GM23248 (cell line): ENCODE results near the gene NRG4. TPM values are rescaled to one million over a fixed set of nuclear protein-coding genes. Genes with fewer than 3 reads are reported as not detected.
"Not testable (repeated sequence)": the region's sequence is repeated elsewhere in the genome, so short reads cannot be mapped to it uniquely, and the experiment has no call there.

Experiments used
- DNase-seq: peaks from one replicate; pipeline ENCODE4 v3.0.0-alpha.2; 2015
- H2AFZ ChIP-seq: fragments of 200-600 bp; sonication (generic); 2 replicates; pipeline ENCODE4 v1.6.1; 2016; ENCODE audit warnings: antibody characterized with exemption
- H3F3A ChIP-seq: fragments of 200-600 bp; sonication (generic); 2 replicates; pipeline ENCODE4 v1.6.1; 2016; ENCODE audit warnings: mild to moderate bottlenecking, antibody characterized with exemption, mixed run types; ENCODE audit not compliant: insufficient read depth
- H3K27ac ChIP-seq: fragments of 200-600 bp; sonication (generic); 2 replicates; pipeline ENCODE4 v1.5.1; 2016; ENCODE audit warnings: mild to moderate bottlenecking
- H3K27me3 ChIP-seq: fragments of 200-600 bp; sonication (generic); replicated peaks from 2 replicates; pipeline ENCODE4 v1.6.1; 2016; ENCODE audit warnings: mild to moderate bottlenecking; ENCODE audit not compliant: insufficient read depth
- H3K36me3 ChIP-seq: fragments of 200-600 bp; sonication (generic); 2 replicates; pipeline ENCODE4 v1.6.1; 2016; ENCODE audit warnings: low read depth, mild to moderate bottlenecking
- H3K4me1 ChIP-seq: fragments of 200-600 bp; sonication (generic); 2 replicates; pipeline ENCODE4 v1.6.1; 2016; ENCODE audit warnings: mild to moderate bottlenecking; ENCODE audit not compliant: insufficient read depth
- H3K4me2 ChIP-seq: fragments of 200-600 bp; sonication (generic); one replicate; pipeline ENCODE4 v1.6.1; 2016; ENCODE audit warnings: mild to moderate bottlenecking; ENCODE audit not compliant: unreplicated experiment
- H3K4me3 ChIP-seq: fragments of 200-600 bp; sonication (generic); 2 replicates; pipeline ENCODE4 v1.5.1; 2016; ENCODE audit warnings: mild to moderate bottlenecking
- H3K79me2 ChIP-seq: fragments of 200-600 bp; sonication (generic); 2 replicates; pipeline ENCODE4 v1.6.1; 2016; ENCODE audit warnings: mild to moderate bottlenecking; ENCODE audit not compliant: insufficient read depth
- H3K9ac ChIP-seq: fragments of 200-600 bp; sonication (generic); 2 replicates; pipeline ENCODE4 v1.6.1; 2016; ENCODE audit warnings: mild to moderate bottlenecking
- H3K9me2 ChIP-seq: fragments of 200-600 bp; sonication (generic); 2 replicates; pipeline ENCODE4 v1.6.1; 2016; ENCODE audit warnings: mixed run types, mild to moderate bottlenecking, moderate library complexity; ENCODE audit not compliant: insufficient read depth
- H3K9me3 ChIP-seq: fragments of 200-600 bp; sonication (generic); one replicate; pipeline ENCODE4 v1.6.1; 2017; ENCODE audit warnings: low read depth
- H4K20me1 ChIP-seq: fragments of 200-600 bp; sonication (generic); 2 replicates; pipeline ENCODE4 v1.6.0; 2016; ENCODE audit not compliant: insufficient read depth
- EZH2 ChIP-seq: fragments of 200-600 bp; sonication (generic); IDR thresholded peaks from 2 replicates; pipeline ENCODE4 v1.6.1; 2018; ENCODE audit warnings: antibody characterized with exemption, mild to moderate bottlenecking; ENCODE audit not compliant: insufficient read depth, poor library complexity, severe bottlenecking
- EZH2phosphoT487 ChIP-seq: fragments of 200-600 bp; sonication (generic); IDR thresholded peaks from 2 replicates; pipeline ENCODE4 v1.6.1; 2018; ENCODE audit warnings: antibody characterized with exemption, moderate library complexity, mild to moderate bottlenecking, low read depth; ENCODE audit not compliant: insufficient read depth
- WGBS, 2 experiments: methylation state at CpG; one replicate each; pipeline ENCODE4 v1.1.6; 2015 to 2017; ENCODE audit warnings: low lambda C conversion rate in 2 of 2, low coverage in 1 of 2; ENCODE audit errors: missing lambda C conversion rate in 2 of 2; 5-methylcytosine and 5-hydroxymethylcytosine counted together
- in situ Hi-C: fragments of 300-500 bp; cut with MboI; formaldehyde crosslinking; loops from 2 replicates; pipeline ENCODE4 v1.15.0; 2020
- polyA plus RNA-seq: library from polyadenylated mRNA; unstranded; fragments of >200 nt; fragmentation: Nextera tagmentation; extraction: Ambion mirVana; gene quantifications from 2 replicates; pipeline ENCODE4 v1.2.1, GENCODE V29; 2016
- total RNA-seq: library from RNA; depleted of rRNA; stranded (reverse); fragments of >200 nt; shearing (Covaris generic); gene quantifications from 2 replicates; pipeline ENCODE4 v1.2.3, GENCODE V29; 2014

The NRG4 gene
- total and polyA plus RNA-seq, 2 experiments from 2014 or later: 0.11 TPM; not detected in 1

DNA sequence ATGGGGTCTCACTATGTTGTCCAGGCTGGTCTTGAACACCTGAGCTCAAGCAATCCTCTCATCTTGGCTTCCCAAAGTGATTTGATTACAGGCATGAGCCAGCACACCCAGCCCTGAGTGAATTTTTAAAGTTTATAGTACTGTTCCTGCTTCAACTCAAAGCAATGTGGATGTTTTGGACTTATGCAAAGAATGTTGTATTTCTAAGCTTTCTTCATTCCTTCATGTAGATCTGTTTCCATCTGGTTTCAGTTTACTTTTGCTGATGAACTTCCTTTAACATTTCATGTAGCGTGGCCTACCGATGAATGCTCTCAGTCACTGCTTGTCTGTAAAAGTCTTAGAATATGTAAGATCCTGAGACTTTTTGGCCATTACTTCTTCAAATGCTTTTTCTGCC, 23.2 kb downstream of the NRG4 start:
- in situ Hi-C loops: no loop called here
- peak overlapping the region; percentile 0 for H3K4me2 ChIP-seq
- no peaks in the 10 kb centered on the region for H3K79me2 ChIP-seq
- TF ChIP-seq EZH2phosphoT487: no peak
- TF ChIP-seq EZH2: no peak
- H3K9ac ChIP-seq: no peak overlapping the region
- H4K20me1 ChIP-seq: no peaks in the 10 kb centered on the region
- H2AFZ ChIP-seq: no peak overlapping the region
- H3K4me3 ChIP-seq: no peak overlapping the region
- H3K9me2 ChIP-seq: no peaks in the 10 kb centered on the region
- H3K4me1 ChIP-seq: no peaks in the 10 kb centered on the region
- no peaks in the 10 kb centered on the region for H3K36me3 ChIP-seq
- H3F3A ChIP-seq: no peaks in the 10 kb centered on the region
- no peak overlapping the region for H3K27ac ChIP-seq
- 48 to 61% methylated on average over 2 of the region's 2 CpGs for WGBS, 2 experiments
- H3K9me3 ChIP-seq: no peaks in the 10 kb centered on the region
- DNase-seq: peak; percentile 36
- H3K27me3 ChIP-seq: no peaks in the 10 kb centered on the region

GRCh38 chr15:75985971-75986370, 26.3 kb downstream of the NRG4 start:
- in situ Hi-C loops: no loop called here
- H3K27ac ChIP-seq: no peak overlapping the region
- 71 to 78% methylated on average over 1 of the region's 1 CpG for WGBS, 2 experiments

DNA sequence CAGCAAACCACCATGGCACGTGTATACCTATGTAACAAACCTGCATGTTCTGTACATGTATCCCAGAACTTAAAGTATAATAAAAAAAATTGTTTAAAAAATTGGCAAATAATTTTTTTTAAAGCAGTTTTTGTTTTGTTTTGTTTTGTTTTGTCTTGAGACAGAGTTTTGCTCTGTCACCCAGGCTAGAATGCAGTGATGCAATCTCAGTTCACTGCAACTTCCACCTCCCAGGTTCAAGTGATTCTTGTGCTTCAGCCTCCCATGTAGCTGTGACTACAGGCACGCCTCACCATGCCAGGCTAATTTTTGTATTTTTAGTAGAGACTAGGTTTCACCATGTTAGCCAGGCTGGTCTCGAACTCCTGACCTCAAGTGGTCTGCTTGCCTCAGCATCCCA, 27.5 kb downstream of the NRG4 start:
- H3K9me2 ChIP-seq, H3K4me1 ChIP-seq, H3K79me2 ChIP-seq, H3K27me3 ChIP-seq, H3F3A ChIP-seq, H3K4me2 ChIP-seq, H3K9me3 ChIP-seq, H3K27ac ChIP-seq, in situ Hi-C loops, H4K20me1 ChIP-seq, H3K36me3 ChIP-seq, DNase-seq, H3K4me3 ChIP-seq, H2AFZ ChIP-seq, H3K9ac ChIP-seq: not testable (repeated sequence)
- 56 to 62% methylated on average over 3 of the region's 3 CpGs for WGBS, 2 experiments

More at GRCh38 chr15:75985971-75986370, 26.3 kb downstream of the NRG4 start:
- Histone ChIP-seq H3K27me3 (no peaks in the 10 kb centered on the region), H3K4me2 (no peak overlapping the region), H2AFZ (no peak overlapping the region), H3K4me3 (no peak overlapping the region), H3K9me2 (no peaks in the 10 kb centered on the region), H3K9me3 (no peaks in the 10 kb centered on the region), H3K4me1 (no peaks in the 10 kb centered on the region), H3K79me2 (no peaks in the 10 kb centered on the region), H3K36me3 (no peaks in the 10 kb centered on the region), H3K9ac (no peak overlapping the region), H4K20me1 (no peaks in the 10 kb centered on the region), H3F3A (no peaks in the 10 kb centered on the region)
- DNase-seq: no peak
- TF ChIP-seq EZH2: no peak
- no peak for TF ChIP-seq EZH2phosphoT487

GRCh38 chr15:75982468-75982867, 29.8 kb downstream of the NRG4 start:
- Histone ChIP-seq H3K9me2 (no peaks in the 10 kb centered on the region), H4K20me1 (no peaks in the 10 kb centered on the region), H3K79me2 (no peaks in the 10 kb centered on the region), H3K9me3 (no peaks in the 10 kb centered on the region), H3K36me3 (no peaks in the 10 kb centered on the region), H3K4me2 (no peak overlapping the region), H3K27ac (no peak overlapping the region), H3F3A (no peaks in the 10 kb centered on the region), H3K4me3 (no peak overlapping the region), H3K9ac (no peak overlapping the region), H3K4me1 (no peaks in the 10 kb centered on the region), H2AFZ (no peak overlapping the region), H3K27me3 (no peaks in the 10 kb centered on the region)
- WGBS, 2 experiments: 77 to 80% methylated on average over 2 of the region's 2 CpGs
- in situ Hi-C loops: no loop called here
- no peak for DNase-seq
- TF ChIP-seq EZH2 (no peak), EZH2phosphoT487 (no peak)

- no peak overlapping the region for H2AFZ ChIP-seq
- TF ChIP-seq EZH2phosphoT487: no peak
- TF ChIP-seq EZH2: no peak
- 38 to 40% methylated on average over 2 of the region's 2 CpGs for WGBS, 2 experiments
These were observed 30.9 kb downstream of the NRG4 start for GRCh38 chr15:75981149-75981815.

DNA sequence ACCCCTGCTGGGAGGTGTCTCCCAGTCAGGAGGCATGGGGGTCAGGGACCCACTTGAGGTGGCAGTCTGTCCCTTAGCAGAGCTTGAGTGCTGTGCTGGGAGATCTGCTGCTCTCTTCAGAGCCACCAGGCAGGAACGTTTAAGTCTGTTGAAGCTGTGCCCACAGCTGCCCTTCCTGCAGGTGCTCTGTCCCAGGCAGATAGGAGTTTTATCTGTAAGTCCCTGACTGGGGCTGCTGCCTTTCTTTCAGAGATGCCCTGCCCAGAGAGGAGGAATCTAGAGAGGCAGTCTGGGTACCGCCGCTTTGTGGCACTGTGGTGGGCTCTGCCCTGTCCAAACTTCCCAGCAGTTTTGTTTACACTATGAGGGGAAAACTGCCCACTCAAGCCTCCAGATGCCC, 35.5 kb downstream of the NRG4 start:
- 77 to 86% methylated on average over 3 of the region's 3 CpGs for WGBS, 2 experiments
- peaks cover 15% of the 10 kb centered on the region; the same call in 1 of the 2 replicates for H3K27me3 ChIP-seq

More at GRCh38 chr15:75981149-75981815, 30.9 kb downstream of the NRG4 start:
- no peaks in the 10 kb centered on the region for H3F3A ChIP-seq
- no peak overlapping the region for H3K27ac ChIP-seq
- no peaks in the 10 kb centered on the region for H3K9me2 ChIP-seq
- H3K4me3 ChIP-seq: no peak overlapping the region
- H3K36me3 ChIP-seq: no peaks in the 10 kb centered on the region
- no peaks in the 10 kb centered on the region for H3K79me2 ChIP-seq
- H3K9ac ChIP-seq: no peak overlapping the region
- H3K27me3 ChIP-seq: peaks cover 4% of the 10 kb centered on the region; the same call in 1 of the 2 replicates
- in situ Hi-C loops: no loop called here
- H3K9me3 ChIP-seq: no peaks in the 10 kb centered on the region
- no peak for DNase-seq
- H3K4me2 ChIP-seq: no peak overlapping the region
- no peaks in the 10 kb centered on the region for H3K4me1 ChIP-seq
- H4K20me1 ChIP-seq: no peaks in the 10 kb centered on the region

More for the DNA sequence above, 35.5 kb downstream of the NRG4 start:
- in situ Hi-C loops, H3K4me2 ChIP-seq, H3K4me1 ChIP-seq, H3K27ac ChIP-seq, H3K36me3 ChIP-seq, H3F3A ChIP-seq, H2AFZ ChIP-seq, H3K9me3 ChIP-seq, DNase-seq, H4K20me1 ChIP-seq, H3K79me2 ChIP-seq, H3K9ac ChIP-seq, H3K4me3 ChIP-seq, H3K9me2 ChIP-seq: not testable (repeated sequence)
